Neural cell (in vitro differentiated cells): ENCODE results near the gene NEK10.

Experiments used
- CTCF ChIP-seq: fragments of 450-650 bp; IDR thresholded peaks from 2 replicates; pipeline ENCODE4 v1.5.1; 2014; ENCODE audit warnings: antibody characterized with exemption, mild to moderate bottlenecking, moderate library complexity; ENCODE audit not compliant: poor library complexity, severe bottlenecking
- EP300 ChIP-seq: fragments of 450-650 bp; conservative IDR thresholded peaks from 2 replicates; pipeline ENCODE4 v1.6.1; 2014; ENCODE audit warnings: antibody characterized with exemption, mild to moderate bottlenecking, moderate library complexity; ENCODE audit not compliant: poor library complexity, severe bottlenecking
- EZH2 ChIP-seq: fragments of 200-600, 300-800 bp; shearing (Covaris generic), sonication (generic); IDR thresholded peaks from 2 replicates; pipeline ENCODE4 v1.6.1; 2014; ENCODE audit warnings: antibody characterized with exemption, low read length, borderline replicate concordance, mild to moderate bottlenecking; ENCODE audit not compliant: insufficient read depth, poor library complexity, severe bottlenecking
- MXI1 ChIP-seq: fragments of 450-650 bp; conservative IDR thresholded peaks from 2 replicates; pipeline ENCODE4 v1.6.1; 2014; ENCODE audit warnings: antibody characterized with exemption, mild to moderate bottlenecking; ENCODE audit not compliant: poor library complexity, severe bottlenecking
- POLR2AphosphoS5 ChIP-seq: IDR thresholded peaks from 2 replicates; pipeline ENCODE4 v1.6.1; 2012
- RAD21 ChIP-seq: fragments of 450-650 bp; conservative IDR thresholded peaks from 2 replicates; pipeline ENCODE4 v1.6.1; 2014; ENCODE audit warnings: antibody characterized with exemption, mild to moderate bottlenecking, moderate library complexity
- REST ChIP-seq: IDR thresholded peaks from 2 replicates; pipeline ENCODE4 v1.6.1; 2012; ENCODE audit warnings: borderline replicate concordance
- SMC3 ChIP-seq: fragments of 450-650 bp; conservative IDR thresholded peaks from 2 replicates; pipeline ENCODE4 v1.6.1; 2014; ENCODE audit warnings: antibody characterized with exemption, mild to moderate bottlenecking, moderate library complexity; ENCODE audit not compliant: poor library complexity
- TAF1 ChIP-seq: IDR thresholded peaks from 2 replicates; pipeline ENCODE4 v1.6.1; 2012; ENCODE audit warnings: low read depth

- TF ChIP-seq SMC3: no peak
- no peak for TF ChIP-seq POLR2AphosphoS5
- no peak for TF ChIP-seq CTCF
- no peak for TF ChIP-seq EP300
- TF ChIP-seq RAD21: no peak
- no peak for TF ChIP-seq TAF1
- TF ChIP-seq REST: no peak
- no peak for TF ChIP-seq MXI1
- TF ChIP-seq EZH2: no peak
These were observed 176.1 kb downstream of the NEK10 start for GRCh38 chr3:27193056-27193455.
